ENCODE measurements around the gene ST7.

DNA sequence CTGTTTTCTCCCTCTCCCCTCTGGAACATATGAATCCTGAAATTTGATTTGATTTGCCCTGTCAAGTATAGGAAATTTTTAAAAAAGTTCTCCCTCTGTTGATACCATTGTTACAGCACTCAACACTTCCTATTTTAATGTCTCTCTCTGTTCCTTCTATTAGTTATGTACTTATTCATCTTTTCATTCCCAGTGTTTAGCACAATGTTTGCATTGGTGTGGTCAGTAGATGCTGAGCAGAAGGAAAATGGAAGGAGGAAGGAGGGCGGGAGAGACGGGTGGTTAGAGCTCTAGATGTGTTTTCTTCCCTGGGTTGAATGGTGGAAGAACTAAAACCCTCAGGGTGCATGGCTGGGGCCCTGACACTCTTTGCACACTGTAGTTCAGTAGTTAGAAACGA, 290.1 kb downstream of the ST7 start:
- TF ChIP-seq, protein P1, sequence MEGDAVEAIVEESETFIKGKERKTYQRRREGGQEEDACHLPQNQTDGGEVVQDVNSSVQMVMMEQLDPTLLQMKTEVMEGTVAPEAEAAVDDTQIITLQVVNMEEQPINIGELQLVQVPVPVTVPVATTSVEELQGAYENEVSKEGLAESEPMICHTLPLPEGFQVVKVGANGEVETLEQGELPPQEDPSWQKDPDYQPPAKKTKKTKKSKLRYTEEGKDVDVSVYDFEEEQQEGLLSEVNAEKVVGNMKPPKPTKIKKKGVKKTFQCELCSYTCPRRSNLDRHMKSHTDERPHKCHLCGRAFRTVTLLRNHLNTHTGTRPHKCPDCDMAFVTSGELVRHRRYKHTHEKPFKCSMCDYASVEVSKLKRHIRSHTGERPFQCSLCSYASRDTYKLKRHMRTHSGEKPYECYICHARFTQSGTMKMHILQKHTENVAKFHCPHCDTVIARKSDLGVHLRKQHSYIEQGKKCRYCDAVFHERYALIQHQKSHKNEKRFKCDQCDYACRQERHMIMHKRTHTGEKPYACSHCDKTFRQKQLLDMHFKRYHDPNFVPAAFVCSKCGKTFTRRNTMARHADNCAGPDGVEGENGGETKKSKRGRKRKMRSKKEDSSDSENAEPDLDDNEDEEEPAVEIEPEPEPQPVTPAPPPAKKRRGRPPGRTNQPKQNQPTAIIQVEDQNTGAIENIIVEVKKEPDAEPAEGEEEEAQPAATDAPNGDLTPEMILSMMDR (IDR thresholded peaks at IDR 0.05): no peak
- TF ChIP-seq POLR2A (IDR thresholded peaks at IDR 0.05): no peak

All from sigmoid colon (tissue), 3 donors.